Umbilical cord (tissue), 2 donors: ENCODE measurements around the gene KRT36. TPM values are rescaled to one million over a fixed set of nuclear protein-coding genes. Genes with fewer than 3 reads are reported as not detected.

Source experiments
- DNase-seq: peaks from one replicate; pipeline ENCODE4 v3.0.0-alpha.2; 2015; ENCODE audit warnings: low spot score
- total RNA-seq: library from RNA; depleted of rRNA; stranded (reverse); fragments of >200 nt; gene quantifications from one replicate; pipeline ENCODE4 v1.2.3, GENCODE V29; 2014; ENCODE audit warnings: low replicate concordance; ENCODE audit not compliant: insufficient read depth

Gene KRT36
- total RNA-seq, 1 donor from 2014 or later: 1.9 TPM

- no peak for DNase-seq
These were observed 49.1 kb downstream of the KRT36 start, which contains the start of gene KRT38 for GRCh38 chr17:41440531-41441033. TSS of gene KRT38 (minus strand) at chr17:41440983. CDS start at chr17:41440921, 62 bp downstream.

GRCh38 chr17:41439375-41439774, 50.3 kb downstream of the KRT36 start:
- no peak for DNase-seq

- no peak for DNase-seq
These were observed 51.9 kb downstream of the KRT36 start for GRCh38 chr17:41437769-41438168.

GRCh38 chr17:41437254-41437653, 52.5 kb downstream of the KRT36 start:
- DNase-seq: no peak

Other genes with a start within 250 kb of the KRT36 start
- gene KRTAP9-4, start 240.2 kb downstream of the KRT36 start, total RNA-seq: 1.2 TPM
- not detected for gene KRTAP9-9, start 234.5 kb downstream of the KRT36 start, total RNA-seq
- gene KRTAP9-6, start 224.5 kb downstream of the KRT36 start, total RNA-seq: not detected
- not detected for gene KRTAP9-7, start 214.2 kb downstream of the KRT36 start, total RNA-seq
- gene KRTAP29-1, start 187.1 kb downstream of the KRT36 start, total RNA-seq: not detected
- gene KRTAP16-1, start 180.6 kb downstream of the KRT36 start, total RNA-seq: not detected
- gene KRTAP17-1, start 174.2 kb downstream of the KRT36 start, total RNA-seq: not detected
- gene KRT33A, start 139.1 kb downstream of the KRT36 start, total RNA-seq: 1.4 TPM
- not detected for gene KRT33B, start 120.1 kb downstream of the KRT36 start, total RNA-seq
- gene KRT34, start 107.6 kb downstream of the KRT36 start, total RNA-seq: not detected
- not detected for gene KRT31, start 92.3 kb downstream of the KRT36 start, total RNA-seq
- not detected for gene KRT37, start 65.3 kb downstream of the KRT36 start, total RNA-seq
- 0.48 TPM for gene KRT38, start 48.9 kb downstream of the KRT36 start, total RNA-seq
- gene KRT32, start 22.5 kb downstream of the KRT36 start, total RNA-seq: 1.2 TPM
- gene KRT35, start 8.8 kb downstream of the KRT36 start, total RNA-seq: not detected
- 292 TPM for gene KRT13, start 15.7 kb upstream of the KRT36 start, total RNA-seq
- 24.1 TPM for gene KRT15, start 29.0 kb upstream of the KRT36 start, total RNA-seq
- gene KRT19, start 38.4 kb upstream of the KRT36 start, total RNA-seq: 334 TPM
- not detected for gene KRT9, start 82.1 kb upstream of the KRT36 start, total RNA-seq
- gene KRT14, start 97.0 kb upstream of the KRT36 start, total RNA-seq: 212 TPM
- 5.5 TPM for gene KRT16, start 122.9 kb upstream of the KRT36 start, total RNA-seq
- gene KRT17, start 134.7 kb upstream of the KRT36 start, total RNA-seq: 762 TPM
- 146 TPM for gene EIF1, start 199.0 kb upstream of the KRT36 start, total RNA-seq
- gene GAST, start 222.4 kb upstream of the KRT36 start, total RNA-seq: not detected
- 0.24 TPM for gene HAP1, start 244.7 kb upstream of the KRT36 start, total RNA-seq